Activated T-helper 2 cell treated with anti-CD3 and anti-CD28 coated beads, Interferon-gamma antibody, Interleukin-2, Interleukin-4, amounts not matched to agents 10 μg/mL and 5 μg/mL and 100 μg/mL, durations not matched to agents 14 hours and 24 hours and 36 hours (primary cell): ENCODE measurements around the gene SLC2A10. TPM values are rescaled to one million over a fixed set of nuclear protein-coding genes. Genes with fewer than 3 reads are reported as not detected.

ENCODE experiments used
- DNase-seq: peaks from one replicate; pipeline ENCODE4 v3.0.0; 2021; ENCODE audit warnings: low spot score
- H3K27ac Mint-ChIP-seq: one replicate; pipeline ENCODE4 v1.8.0; 2021; ENCODE audit warnings: mixed read lengths
- H3K27me3 Mint-ChIP-seq: one replicate; pipeline ENCODE4 v1.8.0; 2021; ENCODE audit warnings: low read depth, mixed read lengths
- H3K36me3 Mint-ChIP-seq: one replicate; pipeline ENCODE4 v1.8.0; 2021; ENCODE audit warnings: low read depth, mixed read lengths
- H3K4me1 Mint-ChIP-seq: one replicate; pipeline ENCODE4 v1.8.0; 2021; ENCODE audit warnings: low read depth, mixed read lengths
- H3K4me3 Mint-ChIP-seq: one replicate; pipeline ENCODE4 v1.8.0; 2021; ENCODE audit warnings: low read depth, mild to moderate bottlenecking, moderate library complexity, mixed read lengths
- H3K9me3 Mint-ChIP-seq: one replicate; pipeline ENCODE4 v1.8.0; 2021; ENCODE audit warnings: mixed read lengths
- intact Hi-C: fragments of 100-400 bp; cut with micrococcal nuclease; formaldehyde crosslinking; loops from one replicate; pipeline ENCODE4 v1.15.1; 2023
- total RNA-seq: library from RNA; stranded (reverse); gene quantifications from 2 replicates; pipeline ENCODE4 v1.2.3, GENCODE V29; 2022

SLC2A10 gene
- total RNA-seq, 1 donor from 2014 or later, result not detected

- no peaks in the 10 kb centered on the region for H3K4me1 Mint-ChIP-seq
- H3K36me3 Mint-ChIP-seq, result no peaks in the 10 kb centered on the region
- no peak overlapping the region for H3K27ac Mint-ChIP-seq
- no peak for DNase-seq
- intact Hi-C loops, result no loop called here
- H3K9me3 Mint-ChIP-seq, result no peaks in the 10 kb centered on the region
- no peak overlapping the region for H3K4me3 Mint-ChIP-seq
- peaks cover 8% of the 10 kb centered on the region for H3K27me3 Mint-ChIP-seq
Observed at GRCh38 chr20:46774943-46775560, 65.6 kb downstream of the SLC2A10 start.

GRCh38 chr20:46775806-46776205 is 66.4 kb downstream of the SLC2A10 start:
- Mint-ChIP-seq H3K9me3 (no peaks in the 10 kb centered on the region), H3K4me3 (no peak overlapping the region), H3K4me1 (no peaks in the 10 kb centered on the region), H3K36me3 (no peaks in the 10 kb centered on the region), H3K27ac (no peak overlapping the region), H3K27me3 (peaks cover 8% of the 10 kb centered on the region)
- intact Hi-C loops, result no loop called here
- no peak for DNase-seq

GRCh38 chr20:46777331-46777730 is 67.9 kb downstream of the SLC2A10 start:
- H3K4me1 Mint-ChIP-seq, result no peaks in the 10 kb centered on the region
- intact Hi-C loops, result no loop called here
- no peak overlapping the region for H3K27ac Mint-ChIP-seq
- no peak for DNase-seq
- H3K9me3 Mint-ChIP-seq, result no peaks in the 10 kb centered on the region
- H3K36me3 Mint-ChIP-seq, result no peaks in the 10 kb centered on the region
- peaks cover 8% of the 10 kb centered on the region for H3K27me3 Mint-ChIP-seq
- no peak overlapping the region for H3K4me3 Mint-ChIP-seq

- Mint-ChIP-seq H3K27ac (no peak overlapping the region), H3K36me3 (no peaks in the 10 kb centered on the region), H3K4me3 (no peak overlapping the region), H3K4me1 (no peaks in the 10 kb centered on the region), H3K9me3 (no peaks in the 10 kb centered on the region), H3K27me3 (no peaks in the 10 kb centered on the region)
- intact Hi-C loops, result no loop called here
- no peak for DNase-seq
Observed at GRCh38 chr20:46779831-46780230, 70.4 kb downstream of the SLC2A10 start.

- H3K27ac Mint-ChIP-seq, result no peak overlapping the region
- intact Hi-C loops, result no loop called here
Observed at GRCh38 chr20:46784436-46785127, 75.1 kb downstream of the SLC2A10 start.

More at GRCh38 chr20:46784436-46785127, 75.1 kb downstream of the SLC2A10 start:
- no peaks in the 10 kb centered on the region for H3K27me3 Mint-ChIP-seq
- DNase-seq, result no peak
- H3K4me1 Mint-ChIP-seq, result no peaks in the 10 kb centered on the region
- H3K4me3 Mint-ChIP-seq, result no peak overlapping the region
- no peaks in the 10 kb centered on the region for H3K36me3 Mint-ChIP-seq
- no peaks in the 10 kb centered on the region for H3K9me3 Mint-ChIP-seq

Other genes with a start within 250 kb of the SLC2A10 start
- 1.2 and 1.4 TPM in 2 replicates for gene ZNF334, start 196.1 kb upstream of the SLC2A10 start, total RNA-seq
- gene OCSTAMP, start 159.0 kb upstream of the SLC2A10 start, total RNA-seq, result not detected in 2 replicates
- not detected in 2 replicates for gene SLC13A3, start 58.2 kb upstream of the SLC2A10 start, total RNA-seq
- 14.4 and 14.7 TPM in 2 replicates for gene TP53RK, start 20.2 kb upstream of the SLC2A10 start, total RNA-seq
- gene EYA2, start 185.2 kb downstream of the SLC2A10 start, total RNA-seq, result not detected in 2 replicates